ENCODE data around the gene LAMTOR5.

GRCh38 chr1:110356379-110356778 is 51.1 kb downstream of the LAMTOR5 start:
- TF ChIP-seq POLR2AphosphoS5 (IDR thresholded peaks at IDR 0.05; ENCODE audit: low read depth, low read length), result no peak
- no peak for TF ChIP-seq TAF1 (IDR thresholded peaks at IDR 0.05; ENCODE audit: borderline replicate concordance, insufficient read depth, low read length)
- TF ChIP-seq REST (IDR thresholded peaks at IDR 0.05; ENCODE audit: insufficient read depth in 1 of 2, low read depth in 2 of 2, low read length in 2 of 2), result no peak
- no peak for TF ChIP-seq SIN3A (IDR thresholded peaks at IDR 0.05; ENCODE audit: borderline replicate concordance, insufficient read depth, low read length)
